HCT116 (cell line): ENCODE results near the gene LEMD1. TPM values are rescaled to one million over a fixed set of nuclear protein-coding genes. Genes with fewer than 3 reads are reported as not detected.

Experiments used
- ATAC-seq: fragments of 200-7000 bp; cut with Tn5 transposase; 2 replicates; pipeline ENCODE4 v1.9.1; 2020; ENCODE audit warnings: mild to moderate bottlenecking, moderate library complexity
- BruUV-seq: library from RNA; stranded (reverse); fragments of 400-500 nt; replicated peaks from 2 replicates; lab custom pipeline; 2021; lab: Mats Ljungman, UMichigan
- CTCF ChIA-PET: fragments of 300-600 bp; sonication (Branson Sonifier 250); formaldehyde crosslinking; loops from one replicate; lab custom pipeline; 2021; ENCODE audit warnings: antibody characterized with exemption; lab: Charles Lee
- POLR2A ChIA-PET: fragments of 300-600, 350-600 bp; sonication (Branson Sonifier 250); formaldehyde crosslinking; loops from one replicate; lab custom pipeline; 2021; ENCODE audit warnings: antibody characterized with exemption; lab: Charles Lee
- RAD21 ChIA-PET, 2 experiments: fragments of 300-600 bp; sonication (Branson Sonifier 250); formaldehyde crosslinking; loops; one replicate each; lab custom pipeline; 2023; ENCODE audit warnings: low total read pairs in 2 of 2; ENCODE audit not compliant: uncharacterized antibody in 2 of 2, unreplicated experiment in 2 of 2, low non-redundant PET in 1 of 2; lab: Charles Lee
- DNase-seq: peaks from one replicate; pipeline ENCODE4 v3.0.0-alpha.2; 2010; ENCODE audit warnings: low read depth, low spot score
- H2AFZ ChIP-seq: fragments of 200-600 bp; shearing (Covaris generic), sonication (generic); 2 replicates; pipeline ENCODE4 v1.6.1; 2017; ENCODE audit warnings: low read depth, mixed run types, mixed read lengths, antibody characterized with exemption, low read length; ENCODE audit not compliant: poor library complexity, severe bottlenecking
- H3K27ac ChIP-seq: 2 replicates; pipeline ENCODE4 v1.5.1; 2012; ENCODE audit warnings: low read depth, low read length
- H3K27me3 ChIP-seq: fragments of 200-600 bp; sonication (generic); 2 replicates; pipeline ENCODE4 v1.6.1; 2016; ENCODE audit warnings: mixed run types, low read length, mixed read lengths; ENCODE audit not compliant: insufficient read depth
- H3K36me3 ChIP-seq, 2 experiments: fragments of 200-500 bp in 1 of 2; fragments of 200-600 bp in 1 of 2; sonication (Bioruptor generic) in 1 of 2; sonication (generic) in 1 of 2; 2 replicates each; pipeline versions ENCODE4 v1.5.1 to v1.6.1; 2014 to 2016; ENCODE audit warnings: low read length in 2 of 2, inconsistent platforms in 1 of 2, mixed read lengths in 1 of 2, mixed run types in 1 of 2; ENCODE audit not compliant: insufficient read depth in 2 of 2, control insufficient read depth in 1 of 2
- H3K4me1 ChIP-seq, 2 experiments: fragments of 200-600 bp in 1 of 2; sonication (generic) in 1 of 2; 2 replicates each; pipeline versions ENCODE4 v1.5.1 to v1.6.1; 2012 to 2017; ENCODE audit warnings: low read length in 2 of 2, inconsistent platforms in 1 of 2, mild to moderate bottlenecking in 1 of 2, mixed read lengths in 1 of 2, mixed run types in 1 of 2, moderate library complexity in 1 of 2; ENCODE audit not compliant: insufficient read depth in 2 of 2, control insufficient read depth in 1 of 2
- H3K4me2 ChIP-seq: fragments of 200-600 bp; sonication (generic); 2 replicates; pipeline ENCODE4 v1.6.1; 2017; ENCODE audit warnings: mixed run types, low read length, mixed read lengths
- H3K4me3 ChIP-seq, 2 experiments: fragments of 200-600 bp in 1 of 2; sonication (generic) in 1 of 2; replicated peaks in 1 of 2; 2 replicates each; pipeline ENCODE4 v1.5.1; 2011 to 2016; ENCODE audit warnings: low read length in 2 of 2, control low read depth in 1 of 2, low read depth in 1 of 2, mild to moderate bottlenecking in 1 of 2, mixed read lengths in 1 of 2, mixed run types in 1 of 2
- H3K79me2 ChIP-seq: fragments of 200-600 bp; sonication (generic); 2 replicates; pipeline ENCODE4 v1.6.1; 2017; ENCODE audit warnings: mild to moderate bottlenecking, mixed run types, low read length, moderate library complexity, mixed read lengths; ENCODE audit not compliant: insufficient read depth
- H3K9ac ChIP-seq: fragments of 200-600 bp; sonication (generic); 2 replicates; pipeline ENCODE4 v1.6.1; 2016; ENCODE audit warnings: low read length, mixed read lengths
- H3K9me2 ChIP-seq: fragments of 200-600 bp; sonication (generic), shearing (Covaris generic); 2 replicates; pipeline ENCODE4 v1.6.1; 2017; ENCODE audit warnings: mixed run types, mild to moderate bottlenecking, moderate library complexity; ENCODE audit not compliant: insufficient read depth
- H3K9me3 ChIP-seq, 2 experiments: fragments of 200-500 bp in 1 of 2; fragments of 200-600 bp in 1 of 2; sonication (Bioruptor generic) in 1 of 2; sonication (generic) in 1 of 2; 2 replicates each; pipeline ENCODE4 v1.6.1; 2014 to 2017; ENCODE audit warnings: low read length in 2 of 2, mixed read lengths in 2 of 2, inconsistent platforms in 1 of 2, low read depth in 1 of 2, mild to moderate bottlenecking in 1 of 2, mixed run types in 1 of 2, moderate library complexity in 1 of 2; ENCODE audit not compliant: control insufficient read depth in 1 of 2, insufficient read depth in 1 of 2
- H4K20me1 ChIP-seq: fragments of 200-600 bp; sonication (generic), shearing (Covaris generic); 2 replicates; pipeline ENCODE4 v1.6.1; 2017; ENCODE audit warnings: mixed run types, mild to moderate bottlenecking, moderate library complexity; ENCODE audit not compliant: insufficient read depth
- CEBPB ChIP-seq: IDR thresholded peaks from 2 replicates; pipeline ENCODE4 v1.6.1; 2012; ENCODE audit warnings: low read depth
- EGR1 ChIP-seq: IDR thresholded peaks from 2 replicates; pipeline ENCODE4 v1.6.1; 2012; ENCODE audit warnings: low read depth
- EZH2 ChIP-seq: fragments of 200-600 bp; sonication (generic); IDR thresholded peaks from 2 replicates; pipeline ENCODE4 v1.6.1; 2017; ENCODE audit warnings: antibody characterized with exemption, mixed run types
- EZH2phosphoT487 ChIP-seq: fragments of 200-600 bp; IDR thresholded peaks from 2 replicates; pipeline ENCODE4 v1.6.1; 2018; ENCODE audit warnings: antibody characterized with exemption, borderline replicate concordance
- FOSL1 ChIP-seq: IDR thresholded peaks from 2 replicates; pipeline ENCODE4 v1.6.1; 2012; ENCODE audit warnings: low read depth
- POLR2AphosphoS5 ChIP-seq: IDR thresholded peaks from 2 replicates; pipeline ENCODE4 v1.6.1; 2011; ENCODE audit warnings: mild to moderate bottlenecking, low read depth, low read length, moderate library complexity
- RAD21 ChIP-seq: IDR thresholded peaks from 2 replicates; pipeline ENCODE4 v1.6.1; 2012; ENCODE audit warnings: low read depth, mild to moderate bottlenecking
- REST ChIP-seq: IDR thresholded peaks from 2 replicates; pipeline ENCODE4 v1.6.1; 2012; ENCODE audit warnings: low read depth
- SIN3A ChIP-seq: IDR thresholded peaks from 2 replicates; pipeline ENCODE4 v1.6.1; 2012; ENCODE audit warnings: low read depth
- SP1 ChIP-seq: IDR thresholded peaks from 2 replicates; pipeline ENCODE4 v1.6.1; 2012; ENCODE audit warnings: low read depth
- TCF7L2 ChIP-seq: IDR thresholded peaks from 2 replicates; pipeline ENCODE4 v1.7.0; 2011; ENCODE audit warnings: borderline replicate concordance, inconsistent platforms; ENCODE audit not compliant: insufficient read depth, insufficient read length; ENCODE audit errors: extremely low read depth
- ZFX ChIP-seq: fragments of 450-650 bp; IDR thresholded peaks from 2 replicates; pipeline ENCODE4 v1.6.1; 2017
- ZNF274 ChIP-seq: fragments of 200-500 bp; sonication (Bioruptor generic); IDR thresholded peaks from 2 replicates; pipeline ENCODE4 v1.6.1; 2014; ENCODE audit warnings: mild to moderate bottlenecking, low read depth, low read length, inconsistent platforms
- intact Hi-C: fragments of 100-400 bp; cut with micrococcal nuclease; formaldehyde crosslinking; loops from 2 replicates; pipeline ENCODE4 v1.10.0; 2022
- microRNA counts: library from miRNA; unstranded; fragments of <30 nt; microRNA quantifications from one replicate; lab custom pipeline; 2015
- microRNA-seq: library from miRNA; unstranded; fragments of <30 nt; microRNA quantifications from one replicate; pipeline ENCODE4, GENCODE V29; 2016; ENCODE audit warnings: borderline number of aligned reads
- total RNA-seq: library from RNA; stranded (reverse); gene quantifications from one replicate; pipeline ENCODE4 v1.2.1, GENCODE V29; 2021; ENCODE audit not compliant: unreplicated experiment

LEMD1 gene
- total RNA-seq, 1 experiment from 2014 or later, result 11.9 TPM

GRCh38 chr1:205332015-205332791, 89.7 kb downstream of the LEMD1 start:
- intact Hi-C loops, result no loop called here
- no TSS peak for BruUV-seq
- RAD21 ChIA-PET, result interaction anchor here in 1 of 2 experiments (2.3 kb wide), 1 partner anchor 59 kb away, joined by 5 read pairs; no protein-coding TSS in a partner anchor
- H3K9me2 ChIP-seq, result no peaks in the 10 kb centered on the region
- no peaks in the 10 kb centered on the region for H3K27me3 ChIP-seq
- H3K4me1 ChIP-seq, result peaks cover 3 to 4% of the 10 kb centered on the region in 2 experiments; a peak in 3 of 4 replicates
- no peaks in the 10 kb centered on the region for H4K20me1 ChIP-seq
- H2AFZ ChIP-seq, result no peak overlapping the region
- H3K36me3 ChIP-seq, result no peaks in the 10 kb centered on the region
- CTCF ChIA-PET, result interaction anchor here (1.1 to 1.9 kb wide), 4 partner anchors 22 to 192 kb away, joined by 4 to 10 read pairs (median 7); no protein-coding TSS in a partner anchor
- H3K9ac ChIP-seq, result no peak overlapping the region
- TF ChIP-seq TCF7L2 (no peak), CEBPB (no peak), ZFX (no peak), RAD21 (no peak), POLR2AphosphoS5 (no peak), EGR1 (no peak), REST (no peak), SIN3A (no peak), EZH2phosphoT487 (no peak), ZNF274 (no peak), FOSL1 (no peak), SP1 (no peak), EZH2 (no peak)
- ATAC-seq (no peak), DNase-seq (no peak)
- no peak overlapping the region for H3K4me2 ChIP-seq
- H3K4me3 ChIP-seq, result no peak overlapping the region
- no peak overlapping the region for H3K27ac ChIP-seq
- no peaks in the 10 kb centered on the region for H3K79me2 ChIP-seq
- POLR2A ChIA-PET, result interaction anchor here (0.6 kb wide), 1 partner anchor 31 kb away, joined by 3 read pairs; no protein-coding TSS in a partner anchor
- H3K9me3 ChIP-seq, result no peaks in the 10 kb centered on the region

MicroRNAs encoded within 50 kb of the gene (microRNA counts, 767-probe panel; counts per million panel counts)
- 24,756 counts per million, percentile 73 among the panel's probes with 10 or more counts for microRNA hsa-miR-135b-5p (lab: Ali Mortazavi, UCI)

Small RNAs within 50 kb of the gene (microRNA-seq; reads per million reads assigned to microRNA genes)
- gene MIR135B, result 3,102 reads per million, percentile 90 among the genes with 10 or more reads in this experiment

Other genes starting within 250 kb of the LEMD1 start
- 6.6 TPM for gene DSTYK, start 210.4 kb downstream of the LEMD1 start, total RNA-seq
- 2.7 TPM for gene TMCC2, start 194.1 kb downstream of the LEMD1 start, total RNA-seq
- gene NUAK2, start 100.3 kb downstream of the LEMD1 start, total RNA-seq, result 3.0 TPM
- gene KLHDC8A, start 65.1 kb downstream of the LEMD1 start, total RNA-seq, result 0.49 TPM
- 3.9 TPM for gene BLACAT1, start 34.0 kb upstream of the LEMD1 start, total RNA-seq
- gene CDK18, start 82.6 kb upstream of the LEMD1 start, total RNA-seq, result 32.0 TPM
- 46.2 TPM for gene ELK4, start 210.0 kb upstream of the LEMD1 start, total RNA-seq